ENCODE measurements around the gene RELN.

RELN gene

DNA sequence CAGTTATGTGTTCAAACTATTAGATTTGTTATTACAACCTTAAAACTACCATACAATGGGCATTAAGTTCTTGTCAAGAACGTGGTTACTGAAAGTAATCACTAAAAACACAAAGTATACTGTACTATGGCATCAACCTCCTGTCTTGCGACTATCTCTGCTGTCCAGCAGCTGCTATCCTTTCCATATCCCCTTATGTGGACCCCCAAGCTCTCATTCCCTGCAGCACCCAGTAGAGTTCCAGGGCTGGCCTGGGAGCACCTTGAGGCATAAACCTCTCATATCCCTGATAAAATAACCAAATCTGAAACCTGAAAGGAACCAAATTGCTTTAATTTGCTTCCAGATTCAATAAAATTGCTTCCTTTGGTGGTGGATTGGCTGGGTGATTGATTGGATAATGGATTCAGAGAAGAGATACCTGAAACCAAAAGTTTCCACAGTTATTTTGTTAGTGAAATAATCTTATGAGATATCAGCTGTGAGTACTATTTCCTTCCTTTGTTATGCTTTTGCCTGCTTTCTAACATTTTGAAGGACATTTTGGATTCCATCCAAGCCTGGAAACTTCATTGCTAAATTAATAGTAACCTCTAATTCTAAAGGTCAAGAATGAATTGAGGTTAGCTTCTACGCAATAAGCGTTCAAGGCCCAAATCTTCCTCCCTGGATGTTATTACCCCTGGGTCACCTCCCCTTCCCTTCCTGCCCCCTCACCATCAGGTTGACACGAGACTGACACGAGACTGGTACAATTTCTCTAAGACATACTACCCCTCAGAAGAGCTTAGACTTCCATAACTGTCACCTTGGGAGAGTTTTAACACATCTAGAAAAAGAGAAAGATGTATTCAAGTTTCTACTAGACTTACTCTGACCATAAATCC is 48.8 kb downstream of the RELN start:
- TF ChIP-seq, protein P1, sequence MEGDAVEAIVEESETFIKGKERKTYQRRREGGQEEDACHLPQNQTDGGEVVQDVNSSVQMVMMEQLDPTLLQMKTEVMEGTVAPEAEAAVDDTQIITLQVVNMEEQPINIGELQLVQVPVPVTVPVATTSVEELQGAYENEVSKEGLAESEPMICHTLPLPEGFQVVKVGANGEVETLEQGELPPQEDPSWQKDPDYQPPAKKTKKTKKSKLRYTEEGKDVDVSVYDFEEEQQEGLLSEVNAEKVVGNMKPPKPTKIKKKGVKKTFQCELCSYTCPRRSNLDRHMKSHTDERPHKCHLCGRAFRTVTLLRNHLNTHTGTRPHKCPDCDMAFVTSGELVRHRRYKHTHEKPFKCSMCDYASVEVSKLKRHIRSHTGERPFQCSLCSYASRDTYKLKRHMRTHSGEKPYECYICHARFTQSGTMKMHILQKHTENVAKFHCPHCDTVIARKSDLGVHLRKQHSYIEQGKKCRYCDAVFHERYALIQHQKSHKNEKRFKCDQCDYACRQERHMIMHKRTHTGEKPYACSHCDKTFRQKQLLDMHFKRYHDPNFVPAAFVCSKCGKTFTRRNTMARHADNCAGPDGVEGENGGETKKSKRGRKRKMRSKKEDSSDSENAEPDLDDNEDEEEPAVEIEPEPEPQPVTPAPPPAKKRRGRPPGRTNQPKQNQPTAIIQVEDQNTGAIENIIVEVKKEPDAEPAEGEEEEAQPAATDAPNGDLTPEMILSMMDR (IDR thresholded peaks at IDR 0.05; ENCODE audit: control extremely low read depth, extremely low read depth, low read depth, missing control alignments) = no peak
- CTCF ChIA-PET = no interaction called here
- DNase-seq (ENCODE audit: extremely low spot score) = no peak

DNA sequence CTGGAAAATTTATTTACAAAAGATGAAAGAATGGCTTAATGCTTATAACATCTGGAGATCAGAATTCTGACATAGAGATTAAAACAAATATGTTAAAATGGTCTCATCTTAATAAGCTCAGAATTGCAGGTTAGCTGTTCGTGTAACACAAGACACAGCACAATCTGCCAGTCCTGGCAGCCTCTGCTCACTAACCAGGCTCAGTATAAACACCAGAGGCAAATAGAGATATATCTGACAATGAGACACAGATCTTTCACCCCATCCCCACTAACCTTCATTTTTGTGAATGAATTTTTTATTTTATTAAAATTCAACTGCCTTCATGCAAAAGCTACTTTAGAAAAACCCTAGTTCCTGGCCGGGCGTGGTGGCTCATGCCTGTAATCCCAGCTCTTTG is 51.8 kb downstream of the RELN start:
- CTCF ChIA-PET = interaction anchor here (1.0 kb wide), 1 partner anchor 19 kb away, joined by 3 read pairs; no protein-coding TSS in a partner anchor
- TF ChIP-seq, protein P1 (IDR thresholded peaks at IDR 0.05; ENCODE audit: control extremely low read depth, extremely low read depth, low read depth, missing control alignments) = no peak
- POLR2A ChIA-PET = no interaction called here
- DNase-seq (ENCODE audit: extremely low spot score) = no peak

More for the DNA sequence above, 48.8 kb downstream of the RELN start:
- POLR2A ChIA-PET = no interaction called here

DNA sequence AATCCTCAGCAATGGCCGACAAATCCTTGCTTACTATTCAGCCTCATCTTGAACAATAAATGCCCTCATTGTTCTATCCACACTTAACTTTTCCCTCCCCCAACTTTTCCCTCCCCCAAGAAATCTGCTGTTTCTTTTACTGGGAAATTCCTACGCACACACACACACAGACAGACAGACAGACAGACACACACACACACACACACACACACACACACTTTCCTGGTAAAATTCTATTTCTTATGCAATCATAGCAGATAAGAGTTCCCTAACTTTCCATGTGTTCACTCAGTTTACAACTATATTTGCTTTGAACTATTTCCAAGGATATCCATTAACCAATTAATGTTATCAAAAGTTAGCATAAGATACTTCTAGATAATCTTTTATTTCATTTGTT is 52.9 kb downstream of the RELN start:
- CTCF ChIA-PET = no interaction called here

DNA sequence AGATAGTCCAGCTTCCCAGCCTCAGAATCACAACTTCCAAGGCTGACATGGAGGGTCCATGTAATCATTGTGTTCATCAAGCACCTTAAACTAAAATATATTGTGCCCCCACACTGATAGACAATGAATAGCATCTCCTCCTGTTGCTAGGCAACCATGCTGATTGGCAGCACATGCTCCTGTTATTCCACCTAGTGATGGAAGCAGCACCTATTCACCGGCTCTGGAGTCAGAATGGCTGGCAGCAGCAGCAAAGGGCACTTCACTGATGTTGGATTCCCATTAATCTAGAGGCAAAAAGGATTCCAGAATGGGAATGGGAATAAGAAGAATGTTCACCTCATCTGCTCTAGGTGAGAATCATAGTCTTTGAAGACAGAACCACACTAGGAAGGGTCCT is 55.0 kb downstream of the RELN start:
- ChIA-PET POLR2A (no interaction called here), CTCF (no interaction called here)
- DNase-seq (ENCODE audit: extremely low spot score) = no peak
- TF ChIP-seq, protein P1 (IDR thresholded peaks at IDR 0.05; ENCODE audit: control extremely low read depth, extremely low read depth, low read depth, missing control alignments) = no peak

More for the DNA sequence above, 52.9 kb downstream of the RELN start:
- TF ChIP-seq, protein P1 (IDR thresholded peaks at IDR 0.05; ENCODE audit: control extremely low read depth, extremely low read depth, low read depth, missing control alignments) = no peak
- POLR2A ChIA-PET = no interaction called here
- DNase-seq (ENCODE audit: extremely low spot score) = no peak

DNA sequence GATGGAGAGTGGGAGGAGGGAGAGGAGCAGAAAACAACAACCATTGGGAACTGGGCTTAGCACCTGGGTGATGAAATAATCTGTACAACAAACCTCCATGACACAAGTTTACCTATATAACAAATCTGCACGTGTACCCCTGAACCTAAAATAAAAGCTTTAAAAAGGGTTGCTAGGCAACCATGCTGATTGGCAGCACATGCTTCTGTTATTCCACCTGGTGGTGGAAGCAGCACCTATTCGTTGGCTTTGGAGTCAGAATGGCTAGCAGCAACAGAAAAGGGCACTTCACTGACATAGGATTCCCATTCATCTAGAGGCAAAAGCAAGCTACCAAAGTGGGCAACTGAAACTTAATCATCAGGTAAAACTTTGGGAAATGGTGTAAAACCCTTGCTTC is 57.1 kb downstream of the RELN start:
- ChIA-PET CTCF (interaction anchor here (1.2 kb wide), 1 partner anchor 26 kb away, joined by 3 read pairs; no protein-coding TSS in a partner anchor), POLR2A (no interaction called here)
- TF ChIP-seq, protein P1 (IDR thresholded peaks at IDR 0.05; ENCODE audit: control extremely low read depth, extremely low read depth, low read depth, missing control alignments) = no peak
- no peak for DNase-seq (ENCODE audit: extremely low spot score)

DNA sequence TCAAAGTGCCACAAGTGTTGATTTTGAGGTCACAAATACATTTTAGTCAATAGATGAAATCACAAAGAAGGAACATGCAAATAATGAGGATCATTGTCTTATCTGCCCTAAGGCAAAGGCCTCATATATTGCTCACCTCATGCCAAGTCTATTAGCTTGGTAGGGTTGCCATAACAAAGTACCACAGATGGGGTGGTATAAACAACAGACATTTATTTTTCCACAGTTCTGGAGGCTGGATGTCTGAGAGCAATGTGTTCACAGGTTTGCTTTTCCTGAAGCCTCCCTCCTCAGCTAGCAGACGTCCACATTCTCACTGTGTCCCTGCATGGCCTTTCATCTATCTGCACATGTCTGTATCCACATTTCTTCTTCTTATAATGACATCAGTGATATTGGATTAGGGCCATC is 59.6 kb downstream of the RELN start:
- CTCF ChIA-PET = interaction anchor here (0.9 kb wide), 1 partner anchor 49 kb away, joined by 3 read pairs; no protein-coding TSS in a partner anchor

More for the DNA sequence above, 59.6 kb downstream of the RELN start:
- TF ChIP-seq, protein P1 (IDR thresholded peaks at IDR 0.05; ENCODE audit: control extremely low read depth, extremely low read depth, low read depth, missing control alignments) = no peak
- POLR2A ChIA-PET = no interaction called here
- no peak for DNase-seq (ENCODE audit: extremely low spot score)
